Adrenal gland (tissue), 5 donors: ENCODE measurements around the gene ZNF616.

Source experiments
- POLR2A ChIP-seq, 2 donors: fragments of 450-650 bp; IDR thresholded peaks; one replicate each; pipeline ENCODE4 v1.6.1; 2017; ENCODE audit warnings: antibody characterized with exemption in 2 of 2, mild to moderate bottlenecking in 2 of 2, moderate library complexity in 1 of 2
- TF ChIP-seq, protein P1 (sequence below), 6 experiments: fragments of 450-650 bp in 4 of 6; fragments of 200-600 bp in 2 of 6; sonication (generic) in 1 of 6; IDR thresholded peaks; 1 replicate in 5 of 6; 2 replicates in 1 of 6; pipeline versions ENCODE4 v1.5.1 to v1.8.0; 2016 to 2021; ENCODE audit warnings: antibody characterized with exemption in 6 of 6, mild to moderate bottlenecking in 2 of 6, moderate library complexity in 1 of 6
- donor health status: DM: no; HTN: no; CAD: no.

- TF ChIP-seq, protein P1, sequence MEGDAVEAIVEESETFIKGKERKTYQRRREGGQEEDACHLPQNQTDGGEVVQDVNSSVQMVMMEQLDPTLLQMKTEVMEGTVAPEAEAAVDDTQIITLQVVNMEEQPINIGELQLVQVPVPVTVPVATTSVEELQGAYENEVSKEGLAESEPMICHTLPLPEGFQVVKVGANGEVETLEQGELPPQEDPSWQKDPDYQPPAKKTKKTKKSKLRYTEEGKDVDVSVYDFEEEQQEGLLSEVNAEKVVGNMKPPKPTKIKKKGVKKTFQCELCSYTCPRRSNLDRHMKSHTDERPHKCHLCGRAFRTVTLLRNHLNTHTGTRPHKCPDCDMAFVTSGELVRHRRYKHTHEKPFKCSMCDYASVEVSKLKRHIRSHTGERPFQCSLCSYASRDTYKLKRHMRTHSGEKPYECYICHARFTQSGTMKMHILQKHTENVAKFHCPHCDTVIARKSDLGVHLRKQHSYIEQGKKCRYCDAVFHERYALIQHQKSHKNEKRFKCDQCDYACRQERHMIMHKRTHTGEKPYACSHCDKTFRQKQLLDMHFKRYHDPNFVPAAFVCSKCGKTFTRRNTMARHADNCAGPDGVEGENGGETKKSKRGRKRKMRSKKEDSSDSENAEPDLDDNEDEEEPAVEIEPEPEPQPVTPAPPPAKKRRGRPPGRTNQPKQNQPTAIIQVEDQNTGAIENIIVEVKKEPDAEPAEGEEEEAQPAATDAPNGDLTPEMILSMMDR (IDR thresholded peaks at IDR 0.05), result no peak
- no peak for TF ChIP-seq POLR2A (IDR thresholded peaks at IDR 0.05)
Measured at GRCh38 chr19:52187407-52187806, 47.7 kb upstream of the ZNF616 start.
